Neural progenitor cell (in vitro differentiated cells): Measurements from ENCODE around the gene IQSEC1. TPM values are rescaled to one million over a fixed set of nuclear protein-coding genes. Genes with fewer than 3 reads are reported as not detected.

Experiments
- DNase-seq: peaks from one replicate; pipeline ENCODE4 v3.0.0-alpha.2; 2016; ENCODE audit warnings: low spot score
- H2AFZ ChIP-seq: fragments of 200-600 bp; sonication (generic); replicated peaks from 2 replicates; pipeline ENCODE4 v1.6.1; 2016; ENCODE audit warnings: antibody characterized with exemption
- H3F3A ChIP-seq: fragments of 200-600 bp; sonication (generic); 2 replicates; pipeline ENCODE4 v1.6.1; 2016; ENCODE audit warnings: antibody characterized with exemption, low read depth
- H3K27ac ChIP-seq: fragments of 200-600 bp; sonication (generic); 2 replicates; pipeline ENCODE4 v1.5.1; 2016; ENCODE audit warnings: mild to moderate bottlenecking
- H3K27me3 ChIP-seq: fragments of 200-600 bp; sonication (generic); 2 replicates; pipeline ENCODE4 v1.6.1; 2016; ENCODE audit warnings: mild to moderate bottlenecking, moderate library complexity
- H3K36me3 ChIP-seq: fragments of 200-600 bp; sonication (generic); 2 replicates; pipeline ENCODE4 v1.5.1; 2016
- H3K4me1 ChIP-seq: fragments of 200-600 bp; sonication (generic); 2 replicates; pipeline ENCODE4 v1.6.1; 2016; ENCODE audit warnings: mixed run types
- H3K4me2 ChIP-seq: fragments of 200-600 bp; sonication (generic); 2 replicates; pipeline ENCODE4 v1.6.1; 2016
- H3K4me3 ChIP-seq: fragments of 200-600 bp; sonication (generic); 2 replicates; pipeline ENCODE4 v1.5.1; 2016
- H3K79me2 ChIP-seq: fragments of 200-600 bp; sonication (generic); 2 replicates; pipeline ENCODE4 v1.6.1; 2016; ENCODE audit warnings: low read depth
- H3K9ac ChIP-seq: fragments of 200-600 bp; sonication (generic); 2 replicates; pipeline ENCODE4 v1.6.1; 2016
- H3K9me3 ChIP-seq: fragments of 200-600 bp; sonication (generic); 2 replicates; pipeline ENCODE4 v1.5.1; 2016; ENCODE audit warnings: low read depth
- H4K20me1 ChIP-seq: fragments of 200-600 bp; sonication (generic); 2 replicates; pipeline ENCODE4 v1.6.1; 2016; ENCODE audit warnings: low read depth
- H3K27ac Mint-ChIP-seq: 3 replicates; pipeline ENCODE4 v1.8.0; 2021; ENCODE audit warnings: mixed read lengths
- H3K27me3 Mint-ChIP-seq: 2 replicates; pipeline ENCODE4 v1.8.0; 2022; ENCODE audit warnings: low read depth, mild to moderate bottlenecking, inconsistent platforms, moderate library complexity, mixed read lengths; ENCODE audit not compliant: insufficient read depth
- H3K36me3 Mint-ChIP-seq: 3 replicates; pipeline ENCODE4 v1.8.0; 2021; ENCODE audit warnings: mixed read lengths
- H3K4me1 Mint-ChIP-seq: 3 replicates; pipeline ENCODE4 v1.8.0; 2021; ENCODE audit warnings: mixed read lengths
- H3K4me3 Mint-ChIP-seq: 3 replicates; pipeline ENCODE4 v1.8.0; 2021; ENCODE audit warnings: mild to moderate bottlenecking, moderate library complexity, mixed read lengths
- H3K9me3 Mint-ChIP-seq: 3 replicates; pipeline ENCODE4 v1.8.0; 2020; ENCODE audit warnings: mixed read lengths
- EZH2 ChIP-seq: fragments of 200-600 bp; sonication (generic); IDR thresholded peaks from 2 replicates; pipeline ENCODE4 v1.6.1; 2017; ENCODE audit warnings: antibody characterized with exemption, mild to moderate bottlenecking, moderate library complexity
- EZH2phosphoT487 ChIP-seq: fragments of 200-600 bp; sonication (generic); IDR thresholded peaks from 2 replicates; pipeline ENCODE4 v1.6.1; 2017; ENCODE audit warnings: antibody characterized with exemption
- total RNA-seq: library from RNA; depleted of rRNA; stranded (reverse); fragments of >200 nt; gene quantifications from 2 replicates; pipeline ENCODE4 v1.2.3, GENCODE V29; 2015; ENCODE audit warnings: low replicate concordance
- TF ChIP-seq, protein P1 (sequence below): fragments of 200-600 bp; sonication (generic); IDR thresholded peaks from 2 replicates; pipeline ENCODE4 v1.5.1; 2017; ENCODE audit warnings: antibody characterized with exemption, mild to moderate bottlenecking

The IQSEC1 gene
- total RNA-seq, 1 donor from 2014 or later, result 8.9 TPM

DNA sequence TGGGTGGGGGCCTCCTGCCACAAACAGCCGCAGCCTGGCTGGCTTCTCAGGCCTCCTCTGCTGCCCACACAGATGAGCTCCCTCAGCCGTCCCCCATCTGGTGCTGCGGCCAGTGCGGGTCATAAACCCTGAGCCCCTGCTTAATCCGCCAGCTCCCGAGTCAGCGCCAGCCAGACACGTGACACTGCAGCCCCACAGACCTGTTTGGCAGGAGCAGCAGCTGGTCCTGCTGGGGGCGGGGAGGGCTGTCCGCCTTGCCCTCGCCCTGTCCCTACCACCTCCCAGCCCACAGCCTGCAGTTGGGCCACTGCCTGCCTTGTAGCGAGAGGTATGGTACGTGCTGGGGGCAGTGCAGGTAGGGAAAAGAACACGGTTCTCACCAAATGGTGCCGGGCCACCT, 86.2 kb downstream of the IQSEC1 start:
- Mint-ChIP-seq H3K36me3 (no peaks in the 10 kb centered on the region), H3K27me3 (no peaks in the 10 kb centered on the region), H3K4me1 (peaks cover 35% of the 10 kb centered on the region), H3K9me3 (no peaks in the 10 kb centered on the region), H3K27ac (no peak overlapping the region), H3K4me3 (no peak overlapping the region)
- Histone ChIP-seq H3K9ac (no peak overlapping the region), H3K9me3 (no peaks in the 10 kb centered on the region), H3K4me2 (no peak overlapping the region), H2AFZ (no peak overlapping the region), H3K27me3 (no peaks in the 10 kb centered on the region), H3F3A (peaks cover 15% of the 10 kb centered on the region), H3K4me3 (no peak overlapping the region), H3K36me3 (no peaks in the 10 kb centered on the region), H3K79me2 (no peaks in the 10 kb centered on the region), H4K20me1 (peaks cover 41% of the 10 kb centered on the region), H3K4me1 (peaks cover 9% of the 10 kb centered on the region), H3K27ac (no peak overlapping the region)
- DNase-seq, result peak; percentile 67
- TF ChIP-seq EZH2, result no peak
- TF ChIP-seq, protein P1, sequence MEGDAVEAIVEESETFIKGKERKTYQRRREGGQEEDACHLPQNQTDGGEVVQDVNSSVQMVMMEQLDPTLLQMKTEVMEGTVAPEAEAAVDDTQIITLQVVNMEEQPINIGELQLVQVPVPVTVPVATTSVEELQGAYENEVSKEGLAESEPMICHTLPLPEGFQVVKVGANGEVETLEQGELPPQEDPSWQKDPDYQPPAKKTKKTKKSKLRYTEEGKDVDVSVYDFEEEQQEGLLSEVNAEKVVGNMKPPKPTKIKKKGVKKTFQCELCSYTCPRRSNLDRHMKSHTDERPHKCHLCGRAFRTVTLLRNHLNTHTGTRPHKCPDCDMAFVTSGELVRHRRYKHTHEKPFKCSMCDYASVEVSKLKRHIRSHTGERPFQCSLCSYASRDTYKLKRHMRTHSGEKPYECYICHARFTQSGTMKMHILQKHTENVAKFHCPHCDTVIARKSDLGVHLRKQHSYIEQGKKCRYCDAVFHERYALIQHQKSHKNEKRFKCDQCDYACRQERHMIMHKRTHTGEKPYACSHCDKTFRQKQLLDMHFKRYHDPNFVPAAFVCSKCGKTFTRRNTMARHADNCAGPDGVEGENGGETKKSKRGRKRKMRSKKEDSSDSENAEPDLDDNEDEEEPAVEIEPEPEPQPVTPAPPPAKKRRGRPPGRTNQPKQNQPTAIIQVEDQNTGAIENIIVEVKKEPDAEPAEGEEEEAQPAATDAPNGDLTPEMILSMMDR, result no peak
- TF ChIP-seq EZH2phosphoT487, result no peak

DNA sequence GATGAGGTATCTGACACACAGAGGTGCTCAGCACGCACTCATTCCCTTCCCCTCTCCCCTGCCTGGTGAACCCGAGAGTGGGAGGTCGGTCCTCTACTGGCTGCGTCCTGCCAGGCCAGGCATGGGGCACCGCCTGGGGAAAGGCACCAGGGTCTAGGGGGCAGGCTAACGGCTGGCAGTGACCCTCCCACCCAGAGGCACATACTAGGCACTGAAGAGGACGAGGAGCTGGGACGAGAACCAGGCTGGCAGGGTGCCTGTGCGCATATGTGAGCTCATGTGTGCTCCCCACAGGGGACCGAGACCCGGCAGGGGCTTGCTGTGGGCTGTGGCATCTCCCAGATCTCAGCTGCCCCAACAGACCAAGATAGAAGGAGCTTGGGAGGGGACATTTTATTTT, 86.7 kb downstream of the IQSEC1 start:
- Histone ChIP-seq H3K27me3 (no peaks in the 10 kb centered on the region), H3K79me2 (no peaks in the 10 kb centered on the region), H3K4me1 (peaks cover 6% of the 10 kb centered on the region), H3K27ac (no peak overlapping the region), H3K4me2 (no peak overlapping the region), H3K9me3 (no peaks in the 10 kb centered on the region), H3K4me3 (no peak overlapping the region), H3K36me3 (no peaks in the 10 kb centered on the region), H4K20me1 (peaks cover 37% of the 10 kb centered on the region), H3K9ac (no peak overlapping the region), H3F3A (peaks cover 11% of the 10 kb centered on the region), H2AFZ (no peak overlapping the region)
- Mint-ChIP-seq H3K27me3 (no peaks in the 10 kb centered on the region), H3K4me3 (no peak overlapping the region), H3K9me3 (no peaks in the 10 kb centered on the region), H3K36me3 (no peaks in the 10 kb centered on the region), H3K4me1 (peaks cover 33% of the 10 kb centered on the region), H3K27ac (no peak overlapping the region)
- no peak for DNase-seq
- TF ChIP-seq, protein P1, result no peak
- no peak for TF ChIP-seq EZH2
- no peak for TF ChIP-seq EZH2phosphoT487

DNA sequence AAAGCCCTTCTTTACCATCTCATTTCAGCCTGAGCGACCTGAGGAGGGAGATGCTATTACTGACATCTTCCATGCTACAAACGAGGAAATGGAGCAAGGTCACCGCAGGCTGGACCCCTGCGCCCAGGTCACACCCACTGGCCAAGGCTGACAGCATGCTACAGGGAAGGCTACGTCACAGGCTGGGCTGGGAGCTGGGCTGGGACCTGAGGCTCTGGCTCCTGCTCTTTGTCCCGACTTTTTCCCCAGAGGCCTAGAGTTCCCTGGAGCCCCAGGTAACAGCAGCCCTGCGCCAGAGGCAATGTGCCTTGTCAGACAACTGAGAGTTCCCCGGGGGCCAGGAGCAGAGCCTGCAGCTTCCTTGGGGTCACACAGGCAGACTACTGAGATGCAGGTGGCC, 87.2 kb downstream of the IQSEC1 start:
- no peak for TF ChIP-seq EZH2
- no peak for TF ChIP-seq EZH2phosphoT487
- TF ChIP-seq, protein P1, result no peak
- Histone ChIP-seq H3K9me3 (no peaks in the 10 kb centered on the region), H3K36me3 (no peaks in the 10 kb centered on the region), H4K20me1 (peaks cover 34% of the 10 kb centered on the region), H2AFZ (no peak overlapping the region), H3K79me2 (no peaks in the 10 kb centered on the region), H3F3A (peaks cover 7% of the 10 kb centered on the region), H3K27ac (no peak overlapping the region), H3K9ac (no peak overlapping the region), H3K4me1 (peaks cover under 1% of the 10 kb centered on the region), H3K4me3 (no peak overlapping the region), H3K27me3 (no peaks in the 10 kb centered on the region), H3K4me2 (no peak overlapping the region)
- no peak overlapping the region for H3K4me3 Mint-ChIP-seq
- no peaks in the 10 kb centered on the region for H3K9me3 Mint-ChIP-seq
- no peak for DNase-seq
- no peaks in the 10 kb centered on the region for H3K27me3 Mint-ChIP-seq
- no peaks in the 10 kb centered on the region for H3K36me3 Mint-ChIP-seq
- peaks cover 32% of the 10 kb centered on the region for H3K4me1 Mint-ChIP-seq
- H3K27ac Mint-ChIP-seq, result no peak overlapping the region

DNA sequence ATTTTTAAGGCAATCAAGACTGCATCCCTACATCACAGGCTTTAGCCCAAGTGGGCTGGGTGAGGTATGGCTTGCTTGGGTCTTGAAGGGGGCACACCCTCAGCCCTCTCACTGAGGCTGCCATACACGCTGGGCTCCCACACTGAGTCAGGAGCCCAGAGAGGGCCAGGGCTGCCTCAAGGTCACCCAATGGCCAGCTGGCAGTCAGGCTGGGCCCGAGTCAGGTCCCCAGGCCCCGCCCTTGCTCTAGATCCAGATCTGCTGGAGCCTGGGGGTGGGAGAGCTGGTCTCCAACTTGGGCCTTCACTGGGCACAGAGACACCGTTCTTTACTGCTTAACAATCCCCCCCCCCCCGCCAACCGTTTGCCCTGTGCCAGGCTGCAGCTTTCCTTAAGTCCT, 88.1 kb downstream of the IQSEC1 start:
- Histone ChIP-seq H3K27ac (no peak overlapping the region), H3K4me3 (no peak overlapping the region), H3K9ac (no peak overlapping the region), H3K27me3 (no peaks in the 10 kb centered on the region), H3K36me3 (no peaks in the 10 kb centered on the region), H3K9me3 (no peaks in the 10 kb centered on the region), H2AFZ (no peak overlapping the region), H3K79me2 (no peaks in the 10 kb centered on the region), H4K20me1 (peaks cover 26% of the 10 kb centered on the region), H3K4me2 (no peak overlapping the region), H3F3A (peaks cover 3% of the 10 kb centered on the region), H3K4me1 (no peaks in the 10 kb centered on the region)
- Mint-ChIP-seq H3K9me3 (no peaks in the 10 kb centered on the region), H3K4me3 (no peak overlapping the region), H3K27me3 (no peaks in the 10 kb centered on the region), H3K4me1 (peaks cover 24% of the 10 kb centered on the region), H3K27ac (no peak overlapping the region), H3K36me3 (no peaks in the 10 kb centered on the region)
- TF ChIP-seq EZH2 (no peak), EZH2phosphoT487 (no peak)
- TF ChIP-seq, protein P1, result no peak
- no peak for DNase-seq
